Type B pancreatic cell (in vitro differentiated cells): Measurements from ENCODE around the gene TMEM140. TPM values are rescaled to one million over a fixed set of nuclear protein-coding genes. Genes with fewer than 3 reads are reported as not detected.

Source experiments
- DNase-seq: peaks from one replicate; pipeline ENCODE4 v3.0.0; 2021; ENCODE audit warnings: mixed read lengths; ENCODE audit not compliant: unreplicated experiment; ENCODE audit errors: extremely low spot score
- H3K27ac Mint-ChIP-seq: 2 replicates; pipeline ENCODE4 v1.8.0; 2021; ENCODE audit warnings: mild to moderate bottlenecking, mixed read lengths
- H3K27me3 Mint-ChIP-seq: 2 replicates; pipeline ENCODE4 v1.8.0; 2021; ENCODE audit warnings: mixed read lengths
- H3K36me3 Mint-ChIP-seq: 2 replicates; pipeline ENCODE4 v1.8.0; 2021; ENCODE audit warnings: mixed read lengths
- H3K4me1 Mint-ChIP-seq: one replicate; pipeline ENCODE4 v1.8.0; 2021; ENCODE audit warnings: mixed read lengths; ENCODE audit not compliant: unreplicated experiment
- H3K4me3 Mint-ChIP-seq: 2 replicates; pipeline ENCODE4 v1.8.0; 2021; ENCODE audit warnings: mild to moderate bottlenecking, mixed read lengths
- H3K9me3 Mint-ChIP-seq: 2 replicates; pipeline ENCODE4 v1.8.0; 2021; ENCODE audit warnings: mixed read lengths
- CTCF ChIP-seq: fragments of 200-600 bp; sonication (generic); conservative IDR thresholded peaks from 2 replicates; pipeline ENCODE4 v1.5.0; 2021; ENCODE audit warnings: antibody characterized with exemption, mild to moderate bottlenecking
- total RNA-seq: library from RNA; stranded (reverse); gene quantifications from 2 replicates; pipeline ENCODE4 v1.2.1, GENCODE V29; 2021; ENCODE audit warnings: low replicate concordance

Gene TMEM140
- total RNA-seq, 1 donor from 2014 or later, result 0.68 TPM

DNA sequence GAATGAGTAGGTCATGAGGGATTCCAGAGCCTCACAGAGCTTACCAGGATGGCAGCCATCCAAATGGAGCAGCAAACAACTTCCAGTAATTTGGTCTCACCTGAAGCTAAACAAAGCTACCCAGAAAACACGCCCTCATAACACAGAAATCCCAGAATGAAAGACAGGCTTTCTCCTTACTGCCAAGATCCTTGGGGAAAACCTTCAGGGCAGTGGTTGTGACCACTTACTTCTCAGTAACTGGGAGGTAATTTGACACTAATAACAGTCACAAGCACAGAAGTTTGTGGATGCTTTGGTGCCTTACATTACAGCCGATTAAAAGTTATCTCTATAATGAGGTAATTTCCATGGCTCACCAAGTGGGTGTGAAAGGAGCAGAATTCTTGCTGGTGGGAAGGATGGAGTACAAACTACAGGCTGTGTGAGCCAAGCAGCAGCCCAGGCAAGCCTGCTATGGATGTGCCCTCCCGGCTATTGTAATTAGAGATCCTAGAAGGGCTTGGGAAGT, 53.0 kb downstream of the TMEM140 start:
- Mint-ChIP-seq H3K9me3 (no peaks in the 10 kb centered on the region), H3K4me1 (peaks cover 21% of the 10 kb centered on the region), H3K36me3 (peaks cover 21% of the 10 kb centered on the region), H3K27me3 (no peaks in the 10 kb centered on the region), H3K27ac (no peak overlapping the region), H3K4me3 (no peak overlapping the region)
- TF ChIP-seq CTCF, result no peak
- no peak for DNase-seq

DNA sequence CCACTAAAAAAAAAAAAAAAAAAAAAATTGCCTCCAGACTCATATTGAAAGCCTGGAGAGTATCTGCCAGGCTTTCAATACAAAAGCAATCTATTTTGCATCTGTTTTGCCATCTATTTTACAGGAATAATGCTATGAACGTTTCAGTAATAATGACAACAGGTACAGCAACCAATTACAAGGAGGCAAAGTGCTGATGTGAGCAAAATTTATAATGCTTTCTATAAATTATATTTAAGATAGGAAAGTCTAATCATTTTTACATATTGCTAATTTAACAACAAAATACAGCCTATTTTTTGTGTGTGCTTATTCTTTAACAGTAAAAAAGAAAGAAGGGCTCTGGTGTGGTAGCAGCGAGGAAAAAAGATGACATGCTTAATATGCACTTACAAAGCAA, 53.5 kb downstream of the TMEM140 start:
- H3K4me1 Mint-ChIP-seq, result peaks cover 21% of the 10 kb centered on the region
- no peak overlapping the region for H3K4me3 Mint-ChIP-seq
- no peaks in the 10 kb centered on the region for H3K9me3 Mint-ChIP-seq
- no peak for TF ChIP-seq CTCF
- H3K27me3 Mint-ChIP-seq, result no peaks in the 10 kb centered on the region
- no peak overlapping the region for H3K27ac Mint-ChIP-seq
- peaks cover 23% of the 10 kb centered on the region for H3K36me3 Mint-ChIP-seq
- DNase-seq, result no peak

DNA sequence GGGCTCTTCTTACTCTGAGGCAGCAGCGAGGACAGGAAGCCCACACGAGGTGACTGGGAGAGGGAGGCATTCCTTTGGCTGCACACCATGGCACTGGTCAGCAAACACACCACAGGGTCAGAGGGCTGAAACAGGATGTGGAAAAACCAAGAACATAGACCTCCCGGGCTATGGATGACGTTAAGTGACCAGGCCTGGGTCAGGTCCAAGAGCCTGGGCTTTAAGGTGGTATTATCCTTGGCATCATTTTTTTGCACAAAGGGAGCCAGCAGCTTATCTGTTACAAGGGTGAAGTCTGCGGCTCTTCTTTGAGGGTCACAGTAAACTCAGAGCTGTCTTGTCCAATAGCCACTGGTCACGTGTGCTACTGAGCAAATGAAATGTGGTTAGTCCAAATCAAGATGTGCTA, 56.5 kb downstream of the TMEM140 start:
- Mint-ChIP-seq H3K27me3 (no peaks in the 10 kb centered on the region), H3K9me3 (no peaks in the 10 kb centered on the region), H3K36me3 (peaks cover 18% of the 10 kb centered on the region), H3K27ac (no peak overlapping the region), H3K4me1 (peaks cover 36% of the 10 kb centered on the region), H3K4me3 (no peak overlapping the region)
- no peak for DNase-seq
- TF ChIP-seq CTCF, result no peak

DNA sequence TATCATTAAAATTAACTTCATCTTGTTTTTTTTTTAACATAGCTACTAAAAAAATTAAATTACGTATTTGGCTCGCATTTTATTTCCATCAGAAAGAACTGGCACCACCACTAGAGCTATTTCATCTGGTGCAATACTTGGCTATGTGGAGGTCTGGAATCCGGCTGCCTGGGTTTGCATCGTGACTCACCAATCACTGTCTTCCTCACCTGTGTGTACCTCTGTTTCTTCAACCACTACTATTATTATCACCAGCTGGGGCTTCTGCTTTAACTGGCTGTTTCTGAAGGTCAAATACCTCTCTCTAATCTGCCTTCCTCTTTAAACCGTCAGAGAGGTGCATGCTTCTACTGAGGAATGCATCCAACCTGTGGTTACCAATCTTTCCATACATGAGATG, 57.0 kb downstream of the TMEM140 start:
- no peaks in the 10 kb centered on the region for H3K9me3 Mint-ChIP-seq
- DNase-seq, result no peak
- no peaks in the 10 kb centered on the region for H3K27me3 Mint-ChIP-seq
- TF ChIP-seq CTCF, result no peak
- H3K4me1 Mint-ChIP-seq, result peaks cover 36% of the 10 kb centered on the region
- H3K4me3 Mint-ChIP-seq, result no peak overlapping the region
- peaks cover 16% of the 10 kb centered on the region for H3K36me3 Mint-ChIP-seq
- no peak overlapping the region for H3K27ac Mint-ChIP-seq

DNA sequence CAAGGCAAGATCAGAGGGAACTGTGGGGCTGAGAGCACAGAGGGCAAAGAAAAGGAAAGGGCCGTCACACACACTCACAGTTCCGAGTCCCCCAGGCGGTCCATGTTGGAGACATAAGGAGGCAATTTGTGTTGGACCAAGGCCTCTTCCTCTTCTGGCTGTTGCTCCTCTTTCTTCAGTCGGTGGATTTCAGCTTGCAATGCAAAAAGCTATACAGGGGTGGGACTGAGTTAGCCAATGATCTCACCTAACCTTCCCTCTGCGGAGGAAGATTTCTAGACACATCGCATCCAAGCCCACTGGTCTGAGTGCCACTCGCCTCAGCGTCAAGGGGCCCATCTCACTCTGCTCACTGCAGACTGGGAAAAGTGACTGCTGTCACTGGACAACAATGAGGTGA, 58.0 kb downstream of the TMEM140 start:
- Mint-ChIP-seq H3K9me3 (no peaks in the 10 kb centered on the region), H3K36me3 (peaks cover 14% of the 10 kb centered on the region), H3K4me1 (peaks cover 29% of the 10 kb centered on the region), H3K27me3 (no peaks in the 10 kb centered on the region), H3K27ac (no peak overlapping the region), H3K4me3 (no peak overlapping the region)
- no peak for DNase-seq
- no peak for TF ChIP-seq CTCF

- no peak for TF ChIP-seq CTCF
- H3K36me3 Mint-ChIP-seq, result peaks cover 7% of the 10 kb centered on the region
- no peaks in the 10 kb centered on the region for H3K27me3 Mint-ChIP-seq
- H3K27ac Mint-ChIP-seq, result peak overlapping the region; percentile 54
- peak overlapping the region; percentile 37 for H3K4me3 Mint-ChIP-seq
- H3K9me3 Mint-ChIP-seq, result no peaks in the 10 kb centered on the region
- peaks cover 24% of the 10 kb centered on the region for H3K4me1 Mint-ChIP-seq
- no peak for DNase-seq
Observed at GRCh38 chr7:135206941-135207391, 59.1 kb downstream of the TMEM140 start.
